ENCODE results near the gene INTS6. TPM values are rescaled to one million over a fixed set of nuclear protein-coding genes. Genes with fewer than 3 reads are reported as not detected.

Gene INTS6
- polyA plus RNA-seq, 1 donor (not counting 4 experiments of a cell fraction or from before 2014, with no cell fraction given), result 44.2 TPM

- no peak overlapping the region for H3K4me3 ChIP-seq (ENCODE audit: control insufficient read depth in 2 of 3, extremely low read depth in 1 of 3, insufficient read depth in 2 of 3, low read depth in 1 of 3, low read length in 3 of 3)
- H3K27me3 ChIP-seq (ENCODE audit: control insufficient read depth, extremely low read depth, insufficient read depth, low read length), result no peaks in the 10 kb centered on the region
- FAIRE-seq (no peak), DNase-seq (ENCODE audit: low read depth, low spot score) (no peak)
- H3K36me3 ChIP-seq (ENCODE audit: control insufficient read depth in 2 of 2, extremely low read depth in 1 of 2, insufficient read depth in 2 of 2, low read length in 2 of 2), result peaks cover 2 to 12% of the 10 kb centered on the region in 2 experiments
- no peak overlapping the region for H2AFZ ChIP-seq (ENCODE audit: control insufficient read depth, low read length)
- no peaks in the 10 kb centered on the region for H4K20me1 ChIP-seq (ENCODE audit: control insufficient read depth, extremely low read depth, insufficient read depth, low read length)
- no peak overlapping the region for H3K27ac ChIP-seq (ENCODE audit: control insufficient read depth, insufficient read depth, low read length)
- no peak overlapping the region for H3K4me2 ChIP-seq (ENCODE audit: control insufficient read depth, extremely low read depth, insufficient read depth, low read depth, low read length)
- H3K4me1 ChIP-seq (ENCODE audit: control insufficient read depth, extremely low read depth, insufficient read depth, low read length), result peaks cover 8% of the 10 kb centered on the region
- dilution Hi-C loops (cut with MboI; ENCODE audit: extremely low pct_ligation_motif_present, low sequenced_read_pairs), result no loop called here
- no peaks in the 10 kb centered on the region for H3K9me1 ChIP-seq (ENCODE audit: control insufficient read depth, extremely low read depth, insufficient read depth, low read length)
- no peaks in the 10 kb centered on the region for H3K79me2 ChIP-seq (ENCODE audit: control insufficient read depth, insufficient read depth, low read length)
- no peak overlapping the region for H3K9ac ChIP-seq (ENCODE audit: control insufficient read depth, extremely low read depth, insufficient read depth, low read length)
- H3K9me3 ChIP-seq (ENCODE audit: control insufficient read depth, low read depth, low read length), result no peaks in the 10 kb centered on the region
- TF ChIP-seq CTCF (optimal IDR thresholded peaks at IDR 0.05 in 1 of 3, IDR thresholded peaks at IDR 0.05 in 1 of 3, conservative IDR thresholded peaks at IDR 0.05 in 1 of 3; ENCODE audit: extremely low read depth in 1 of 3, insufficient read depth in 2 of 3, low read length in 3 of 3) (no peak), EZH2 (IDR thresholded peaks at IDR 0.05; ENCODE audit: low read length) (no peak)
Observed at GRCh38 chr13:51360489-51360888, 92.3 kb downstream of the INTS6 start.

- H3K9ac ChIP-seq (ENCODE audit: control insufficient read depth, extremely low read depth, insufficient read depth, low read length), result no peak overlapping the region
- DNase-seq (ENCODE audit: low read depth, low spot score), result no peak
- no peaks in the 10 kb centered on the region for H3K79me2 ChIP-seq (ENCODE audit: control insufficient read depth, insufficient read depth, low read length)
Observed at GRCh38 chr13:51359352-51359751, 93.5 kb downstream of the INTS6 start.

More at GRCh38 chr13:51359352-51359751, 93.5 kb downstream of the INTS6 start:
- Histone ChIP-seq H3K9me3 (ENCODE audit: control insufficient read depth, low read depth, low read length) (no peaks in the 10 kb centered on the region), H3K4me3 (ENCODE audit: control insufficient read depth in 2 of 3, extremely low read depth in 1 of 3, insufficient read depth in 2 of 3, low read depth in 1 of 3, low read length in 3 of 3) (no peak overlapping the region), H3K9me1 (ENCODE audit: control insufficient read depth, extremely low read depth, insufficient read depth, low read length) (no peaks in the 10 kb centered on the region), H3K36me3 (ENCODE audit: control insufficient read depth in 2 of 2, extremely low read depth in 1 of 2, insufficient read depth in 2 of 2, low read length in 2 of 2) (peaks cover 2 to 3% of the 10 kb centered on the region in 2 experiments), H3K27me3 (ENCODE audit: control insufficient read depth, extremely low read depth, insufficient read depth, low read length) (no peaks in the 10 kb centered on the region), H3K4me1 (ENCODE audit: control insufficient read depth, extremely low read depth, insufficient read depth, low read length) (peaks cover under 1% of the 10 kb centered on the region), H2AFZ (ENCODE audit: control insufficient read depth, low read length) (no peak overlapping the region), H3K27ac (ENCODE audit: control insufficient read depth, insufficient read depth, low read length) (no peak overlapping the region), H3K4me2 (ENCODE audit: control insufficient read depth, extremely low read depth, insufficient read depth, low read depth, low read length) (no peak overlapping the region), H4K20me1 (ENCODE audit: control insufficient read depth, extremely low read depth, insufficient read depth, low read length) (no peaks in the 10 kb centered on the region)
- FAIRE-seq, result no peak
- no peak for TF ChIP-seq CTCF (optimal IDR thresholded peaks at IDR 0.05 in 1 of 3, IDR thresholded peaks at IDR 0.05 in 1 of 3, conservative IDR thresholded peaks at IDR 0.05 in 1 of 3; ENCODE audit: extremely low read depth in 1 of 3, insufficient read depth in 2 of 3, low read length in 3 of 3)
- dilution Hi-C loops (cut with MboI; ENCODE audit: extremely low pct_ligation_motif_present, low sequenced_read_pairs), result no loop called here

Data from keratinocyte (primary cell).